ENCODE measurements around the gene AR.

The AR gene

DNA sequence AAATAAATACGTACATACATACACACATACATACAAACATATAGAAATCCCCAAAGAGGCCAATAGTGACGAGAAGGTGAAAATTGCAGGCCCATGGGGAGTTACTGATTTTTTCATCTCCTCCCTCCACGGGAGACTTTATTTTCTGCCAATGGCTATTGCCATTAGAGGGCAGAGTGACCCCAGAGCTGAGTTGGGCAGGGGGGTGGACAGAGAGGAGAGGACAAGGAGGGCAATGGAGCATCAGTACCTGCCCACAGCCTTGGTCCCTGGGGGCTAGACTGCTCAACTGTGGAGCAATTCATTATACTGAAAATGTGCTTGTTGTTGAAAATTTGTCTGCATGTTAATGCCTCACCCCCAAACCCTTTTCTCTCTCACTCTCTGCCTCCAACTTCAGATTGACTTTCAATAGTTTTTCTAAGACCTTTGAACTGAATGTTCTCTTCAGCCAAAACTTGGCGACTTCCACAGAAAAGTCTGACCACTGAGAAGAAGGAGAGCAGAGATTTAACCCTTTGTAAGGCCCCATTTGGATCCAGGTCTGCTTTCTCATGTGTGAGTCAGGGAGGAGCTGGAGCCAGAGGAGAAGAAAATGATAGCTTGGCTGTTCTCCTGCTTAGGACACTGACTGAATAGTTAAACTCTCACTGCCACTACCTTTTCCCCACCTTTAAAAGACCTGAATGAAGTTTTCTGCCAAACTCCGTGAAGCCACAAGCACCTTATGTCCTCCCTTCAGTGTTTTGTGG lies 180.7 kb downstream of the AR start:
- DNase-seq (ENCODE audit: low read depth, low spot score) = no peak

DNA sequence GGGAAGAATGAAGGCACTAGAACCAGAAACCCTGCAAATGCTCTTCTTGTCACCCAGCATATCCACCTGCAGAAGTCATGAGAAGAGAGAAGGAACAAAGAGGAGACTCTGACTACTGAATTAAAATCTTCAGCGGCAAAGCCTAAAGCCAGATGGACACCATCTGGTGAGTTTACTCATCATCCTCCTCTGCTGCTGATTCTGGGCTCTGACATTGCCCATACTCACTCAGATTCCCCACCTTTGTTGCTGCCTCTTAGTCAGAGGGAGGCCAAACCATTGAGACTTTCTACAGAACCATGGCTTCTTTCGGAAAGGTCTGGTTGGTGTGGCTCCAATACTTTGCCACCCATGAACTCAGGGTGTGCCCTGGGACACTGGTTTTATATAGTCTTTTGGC lies 181.7 kb downstream of the AR start:
- no peak for DNase-seq (ENCODE audit: low read depth, low spot score)

DNA sequence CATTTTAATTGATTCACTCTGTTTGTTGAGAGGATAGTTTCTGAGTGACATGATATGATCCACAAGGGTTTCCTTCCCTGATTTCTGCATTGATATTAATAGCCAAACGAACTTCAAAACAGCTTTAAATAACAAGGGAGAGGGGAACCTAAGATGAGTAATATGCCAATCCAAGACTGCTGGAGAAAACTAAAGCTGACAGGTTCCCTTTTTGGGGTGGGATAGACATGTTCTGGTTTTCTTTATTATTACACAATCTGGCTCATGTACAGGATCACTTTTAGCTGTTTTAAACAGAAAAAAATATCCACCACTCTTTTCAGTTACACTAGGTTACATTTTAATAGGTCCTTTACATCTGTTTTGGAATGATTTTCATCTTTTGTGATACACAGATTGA lies 182.2 kb downstream of the AR start:
- no peak for DNase-seq (ENCODE audit: low read depth, low spot score)

DNA sequence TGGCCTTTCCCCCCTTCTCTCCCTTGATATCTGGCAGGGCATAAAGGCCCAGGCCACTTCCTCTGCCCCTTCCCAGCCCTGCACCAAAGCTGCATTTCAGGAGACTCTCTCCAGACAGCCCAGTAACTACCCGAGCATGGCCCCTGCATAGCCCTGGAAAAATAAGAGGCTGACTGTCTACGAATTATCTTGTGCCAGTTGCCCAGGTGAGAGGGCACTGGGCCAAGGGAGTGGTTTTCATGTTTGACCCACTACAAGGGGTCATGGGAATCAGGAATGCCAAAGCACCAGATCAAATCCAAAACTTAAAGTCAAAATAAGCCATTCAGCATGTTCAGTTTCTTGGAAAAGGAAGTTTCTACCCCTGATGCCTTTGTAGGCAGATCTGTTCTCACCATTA lies 183.8 kb downstream of the AR start:
- no peak for DNase-seq (ENCODE audit: low read depth, low spot score)

DNA sequence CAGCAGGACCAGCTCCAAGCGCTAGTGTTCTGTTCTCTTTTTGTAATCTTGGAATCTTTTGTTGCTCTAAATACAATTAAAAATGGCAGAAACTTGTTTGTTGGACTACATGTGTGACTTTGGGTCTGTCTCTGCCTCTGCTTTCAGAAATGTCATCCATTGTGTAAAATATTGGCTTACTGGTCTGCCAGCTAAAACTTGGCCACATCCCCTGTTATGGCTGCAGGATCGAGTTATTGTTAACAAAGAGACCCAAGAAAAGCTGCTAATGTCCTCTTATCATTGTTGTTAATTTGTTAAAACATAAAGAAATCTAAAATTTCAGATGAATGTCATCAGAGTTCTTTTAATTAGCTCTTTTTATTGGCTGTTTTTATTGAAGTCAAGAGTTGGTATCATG lies 186.5 kb downstream of the AR start:
- no peak for DNase-seq (ENCODE audit: low read depth, low spot score)

DNA sequence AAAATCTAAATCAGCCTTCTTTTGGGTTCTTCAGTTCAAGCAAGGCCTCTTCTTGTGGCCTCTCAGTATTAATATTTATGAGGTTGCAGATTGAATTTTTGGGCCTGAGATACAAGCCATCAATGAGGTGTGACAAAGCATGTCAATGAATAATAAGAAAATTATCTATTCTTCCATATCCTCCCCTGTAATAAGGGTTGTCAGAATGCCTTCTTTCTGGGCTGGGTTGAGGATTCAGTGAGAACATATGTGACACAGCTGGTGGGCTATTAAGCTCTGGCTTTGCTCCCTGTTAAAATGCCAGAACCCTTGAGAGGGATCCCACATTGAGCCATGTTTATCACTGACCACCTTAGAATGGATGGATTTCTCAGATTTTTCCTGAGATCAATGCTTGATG lies 187.2 kb downstream of the AR start:
- no peak for DNase-seq (ENCODE audit: low read depth, low spot score)

DNA sequence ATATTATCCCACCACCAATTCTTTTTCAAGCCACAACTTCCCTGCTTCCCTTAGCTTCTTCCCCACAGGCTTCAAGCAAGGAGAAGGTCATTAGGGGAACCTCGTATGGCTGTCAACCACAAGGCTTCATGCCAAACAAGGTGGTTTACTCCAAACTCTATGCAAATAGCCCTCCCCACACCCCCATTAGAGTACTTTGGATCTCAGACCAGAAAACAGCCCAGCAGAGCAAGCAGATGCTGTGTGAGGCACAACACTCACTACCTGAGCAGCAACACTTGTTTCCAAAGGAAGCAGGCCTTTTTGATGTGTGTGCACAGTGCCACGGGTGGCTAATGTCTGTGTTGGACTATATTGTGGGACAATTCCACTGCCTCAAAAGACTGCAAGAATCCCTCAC lies 189.0 kb downstream of the AR start:
- DNase-seq (ENCODE audit: low read depth, low spot score) = no peak

DNA sequence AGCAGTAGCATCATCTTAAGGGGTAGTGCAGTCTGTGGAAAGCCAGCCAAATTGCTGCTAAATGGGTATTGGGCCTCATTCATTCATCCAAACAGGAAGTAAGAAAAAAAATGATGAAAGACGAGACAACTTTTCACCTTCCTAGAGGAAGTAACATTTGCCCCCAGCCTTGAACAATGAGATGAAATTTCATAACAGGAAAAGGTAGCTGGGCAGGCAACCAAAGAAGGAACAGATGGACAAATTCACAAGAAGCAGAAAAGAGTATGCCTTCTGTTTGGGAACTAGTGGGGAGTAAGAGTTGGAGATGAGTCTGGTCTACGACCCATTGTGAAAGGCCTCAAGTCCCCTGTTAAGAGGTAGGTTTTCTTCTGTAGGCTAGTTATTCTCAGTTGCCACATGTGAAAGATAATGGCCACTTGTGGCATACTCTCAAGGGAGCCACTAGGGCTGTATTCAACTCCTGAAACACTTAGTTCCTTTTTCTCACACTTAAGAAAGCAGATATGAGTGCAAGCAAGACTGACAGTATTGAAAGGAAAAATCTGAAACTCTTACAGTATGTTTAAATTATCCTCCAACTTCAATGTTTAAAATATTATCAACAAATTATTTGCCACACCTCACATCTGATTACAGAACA lies 190.4 kb downstream of the AR start:
- DNase-seq (ENCODE audit: low read depth, low spot score) = no peak

DNA sequence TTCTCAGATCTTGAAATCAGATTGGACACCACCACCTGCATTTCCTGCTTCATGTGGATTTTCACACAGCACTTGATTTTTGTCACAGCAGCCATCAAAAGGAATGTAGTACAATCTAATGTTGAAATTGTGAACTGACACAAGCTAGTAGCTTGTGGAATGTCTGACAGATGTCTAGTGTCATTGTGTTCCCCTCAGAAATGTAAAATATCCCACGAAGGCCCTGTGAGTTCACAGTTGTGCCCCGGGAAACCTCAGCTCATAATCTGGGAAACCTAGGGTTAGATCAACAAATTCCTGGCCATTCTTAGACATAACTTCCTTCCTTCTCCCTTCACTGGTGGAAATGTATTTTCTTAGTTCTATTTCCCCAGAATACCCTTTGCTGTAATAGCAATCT lies 205.7 kb downstream of the AR start:
- DNase-seq (ENCODE audit: low read depth, low spot score) = no peak

DNA sequence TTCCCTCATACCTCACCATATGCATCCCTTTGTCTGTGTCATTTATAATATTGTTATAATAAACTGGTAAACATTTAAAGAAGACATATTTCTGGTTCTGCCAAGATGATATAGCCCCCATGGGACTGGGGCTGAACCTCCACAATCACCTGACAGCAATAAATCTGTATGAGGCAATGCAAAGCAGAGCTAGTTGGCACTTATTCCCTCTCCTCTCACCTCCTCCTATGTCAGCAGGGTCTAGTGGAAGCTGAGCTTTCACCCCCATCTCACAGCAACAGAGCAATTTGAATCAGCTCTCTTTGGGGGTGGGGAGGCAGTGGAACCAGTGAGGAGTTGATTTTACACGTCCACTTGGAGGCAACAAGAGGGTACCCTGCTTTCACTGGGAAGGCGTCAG lies 206.9 kb downstream of the AR start:
- DNase-seq (ENCODE audit: low read depth, low spot score) = no peak

DNA sequence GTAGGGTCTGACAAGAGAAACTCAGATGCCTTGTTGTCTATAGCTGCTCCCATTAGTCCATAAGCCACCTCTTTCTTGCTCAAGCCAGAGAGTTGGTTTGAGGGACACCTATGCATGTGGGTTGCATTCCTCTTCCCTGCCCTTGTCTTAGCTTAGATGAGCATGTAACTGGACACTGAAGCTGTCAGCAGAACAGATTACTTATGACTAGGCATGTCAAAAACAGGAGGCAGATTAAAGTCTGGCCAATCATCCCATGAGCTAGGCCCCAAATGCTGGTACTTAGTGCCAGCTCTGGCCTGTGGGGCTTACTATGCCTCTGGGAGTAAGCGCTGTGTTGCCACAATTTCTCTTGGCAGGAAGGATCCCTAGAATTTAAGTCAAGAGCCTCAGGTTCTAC lies 215.2 kb downstream of the AR start:
- DNase-seq (ENCODE audit: low read depth, low spot score) = no peak

DNA sequence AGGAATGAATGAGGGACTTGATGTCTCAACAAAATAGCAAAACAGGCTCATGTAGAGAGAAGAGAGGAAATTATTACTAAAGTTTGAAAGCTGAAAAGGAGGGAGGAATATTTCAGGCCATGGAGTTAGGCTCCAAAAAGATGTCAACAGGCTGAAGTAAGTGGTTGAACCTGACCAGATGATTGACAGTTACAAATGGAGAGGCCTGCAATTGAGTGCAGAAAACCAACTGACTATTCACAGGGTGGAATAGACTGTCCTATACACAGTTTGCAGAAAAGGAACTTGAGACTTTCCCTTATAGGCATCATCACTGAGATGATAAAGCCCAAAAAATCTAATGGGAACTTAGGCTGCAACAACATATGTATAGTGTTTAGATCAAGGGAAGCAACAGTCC lies 233.3 kb downstream of the AR start:
- no peak for DNase-seq (ENCODE audit: low read depth, low spot score)

DNA sequence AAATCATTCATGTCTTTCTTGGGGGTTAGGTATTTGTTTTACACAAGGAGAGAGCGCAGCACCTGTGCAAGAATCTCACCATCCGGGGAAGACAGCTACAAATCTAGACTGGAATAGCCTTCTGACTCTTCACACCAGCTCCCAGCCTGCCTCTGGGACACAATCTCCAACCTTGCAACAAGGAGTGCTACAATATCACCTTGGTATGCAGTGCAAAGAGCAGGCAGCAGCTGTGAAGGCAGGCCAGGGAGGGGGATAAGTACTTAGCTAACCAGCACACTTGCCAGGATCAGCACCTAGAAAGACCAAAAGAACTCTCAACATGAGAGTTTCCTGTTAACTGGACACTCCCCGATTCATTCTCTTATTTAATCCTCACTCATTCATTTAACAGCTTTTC lies 235.3 kb downstream of the AR start:
- no peak for DNase-seq (ENCODE audit: low read depth, low spot score)

Data from activated CD4-positive, CD25-positive, alpha-beta regulatory T cell treated with anti-CD3 and anti-CD28 coated beads, Interleukin-2, amount 50 U/mL, for 16 hours (primary cell).